Right lung (tissue), 5 donors: ENCODE results near the gene CIBAR2. TPM values are rescaled to one million over a fixed set of nuclear protein-coding genes. Genes with fewer than 3 reads are reported as not detected.
A peak's percentile ranks its signal among the peaks of the same experiment; 100 is the strongest.

Source experiments
- DNase-seq, 2 donors: peaks; one replicate each; pipeline ENCODE4 v3.0.0-alpha.2; 2013
- polyA plus RNA-seq, 5 donors: library from polyadenylated mRNA; unstranded; fragments of 120-200 nt; gene quantifications; one replicate each; pipeline versions ENCODE4 v1.2.1 to v1.2.3, GENCODE V29; 2013; ENCODE audit warnings: inconsistent platforms in 1 of 5, low replicate concordance in 1 of 5; ENCODE audit not compliant: insufficient read length in 5 of 5, insufficient read depth in 1 of 5

CIBAR2 gene
- polyA plus RNA-seq, 5 donors, result 1.3 to 11.8 (median 6.9) TPM

DNA sequence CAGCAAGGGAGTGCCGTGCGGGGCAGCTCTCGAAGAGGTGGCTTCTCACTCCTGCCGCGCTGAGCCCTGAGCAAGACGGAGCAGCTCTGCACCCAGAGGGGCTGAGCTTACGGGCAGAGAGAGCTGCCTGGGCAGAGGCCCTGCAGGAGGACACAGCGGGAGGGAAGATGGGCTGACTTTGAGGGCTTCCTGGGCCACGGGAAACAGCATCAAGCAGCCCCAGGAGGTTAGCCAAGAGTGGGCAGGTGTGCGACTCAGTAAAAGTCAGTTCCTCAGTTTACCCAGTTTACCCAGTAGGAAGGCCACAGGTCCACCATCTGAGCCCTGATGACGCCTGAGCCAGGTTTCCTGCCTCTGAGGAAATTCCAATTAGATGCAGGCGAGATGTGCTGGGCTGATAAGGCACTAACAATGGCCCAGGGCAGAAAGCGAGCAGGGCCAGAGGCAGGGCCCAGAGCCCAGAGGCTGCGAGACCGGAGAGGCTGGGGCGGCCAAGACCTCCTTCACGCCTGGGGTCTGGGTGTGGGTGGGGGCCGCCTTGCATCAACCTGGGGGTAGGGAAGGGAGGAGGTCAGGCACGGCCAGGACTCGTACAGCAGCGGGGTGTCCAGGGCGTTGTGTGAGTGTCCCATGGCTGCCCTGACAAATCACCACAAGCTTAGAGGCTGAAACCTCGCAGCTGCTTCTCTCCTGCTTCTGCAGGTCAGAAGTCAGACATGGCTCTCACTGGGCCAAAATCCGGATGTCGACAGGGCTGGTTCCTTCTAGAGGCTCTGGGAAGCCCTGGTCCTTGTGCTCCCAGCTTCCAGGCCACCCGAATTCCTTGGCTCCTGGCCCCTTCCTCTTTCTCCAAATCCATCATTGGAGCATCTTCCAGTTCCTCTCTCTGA, 32.0 kb upstream of the CIBAR2 start:
- DNase-seq, result no peak

- no peak for DNase-seq
Measured at GRCh38 chr16:85142771-85143211, 30.5 kb upstream of the CIBAR2 start.

DNA sequence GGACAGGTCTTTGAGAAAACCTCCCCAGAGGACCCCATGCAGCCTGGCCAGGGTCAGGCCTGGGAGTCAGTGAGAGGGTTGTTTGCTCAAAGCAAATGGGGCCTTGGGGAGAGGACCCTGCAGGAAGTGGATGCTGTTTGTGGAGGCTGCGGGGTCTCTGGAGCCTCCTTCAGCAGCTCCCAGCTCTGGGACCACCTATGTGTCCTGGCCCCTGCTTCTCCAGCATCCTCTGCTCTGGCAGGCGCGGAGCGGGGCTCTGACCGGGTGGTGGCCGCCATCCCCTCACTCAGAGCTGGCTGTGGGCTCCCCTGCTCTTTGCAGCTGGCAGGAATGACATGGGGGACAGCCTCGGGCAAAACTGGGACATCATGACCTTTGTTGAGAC, 29.8 kb upstream of the CIBAR2 start:
- DNase-seq, result no peak

DNA sequence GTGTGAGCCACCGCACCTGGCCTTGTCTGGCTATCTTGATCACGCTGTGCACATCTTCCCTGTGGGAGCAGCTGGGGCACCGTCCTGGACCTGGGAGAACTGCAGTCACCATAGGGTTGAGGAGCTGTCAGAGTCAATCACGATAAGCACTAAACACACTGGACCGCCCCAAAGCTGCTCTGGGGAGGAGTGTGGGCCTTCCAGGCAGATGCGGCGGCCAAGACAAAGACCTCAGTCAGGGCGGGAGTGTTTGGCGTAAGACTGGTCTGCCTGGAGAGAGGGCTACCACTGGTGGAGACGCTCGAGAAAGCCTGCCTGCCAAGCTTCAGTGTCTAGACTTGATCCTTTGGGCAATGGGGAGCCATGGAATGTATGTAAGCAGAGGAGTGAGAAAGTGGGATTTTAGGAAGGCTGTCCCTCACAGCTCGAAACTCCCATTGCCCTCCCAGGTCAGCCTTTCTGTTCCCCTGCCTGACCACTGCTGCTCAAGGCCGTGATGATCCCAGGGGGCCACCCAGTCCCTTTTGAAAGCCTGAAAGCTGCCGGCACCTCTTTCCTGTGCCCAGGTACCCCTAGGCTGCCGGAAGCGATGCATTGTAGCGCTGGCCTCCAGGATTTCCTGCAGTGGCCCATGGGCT, 29.3 kb upstream of the CIBAR2 start:
- no peak for DNase-seq

DNA sequence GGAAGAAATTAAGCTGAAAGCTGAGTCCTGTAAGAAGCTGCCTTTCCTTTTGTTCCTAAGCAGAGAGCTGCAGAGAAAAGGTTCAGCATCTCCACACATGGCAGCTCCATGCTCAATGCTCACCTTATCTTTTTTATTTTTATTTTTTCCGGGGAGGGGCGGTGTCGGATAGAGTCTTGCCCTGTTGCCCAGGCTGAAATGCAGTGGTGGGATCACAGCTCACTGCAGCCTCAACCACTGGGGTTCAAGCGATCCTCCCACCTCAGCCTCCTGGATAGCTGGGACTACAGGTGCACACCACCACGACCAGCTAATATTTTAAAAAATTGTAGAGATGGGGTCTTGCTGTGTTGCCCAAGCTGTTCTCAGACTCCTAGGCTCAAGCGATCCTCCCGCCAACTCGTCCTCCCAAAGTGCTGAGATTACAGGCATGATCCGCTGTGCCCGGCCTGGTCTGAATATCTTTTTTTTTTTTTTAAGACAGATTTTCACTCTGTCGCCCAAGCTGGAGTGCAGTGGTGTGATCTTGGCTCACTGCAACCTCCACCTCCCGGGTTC, 28.3 kb upstream of the CIBAR2 start:
- DNase-seq, result no peak

- no peak for DNase-seq
Measured at GRCh38 chr16:85139881-85140339, 27.6 kb upstream of the CIBAR2 start.

GRCh38 chr16:85138825-85139627, 26.8 kb upstream of the CIBAR2 start:
- DNase-seq, result no peak

- no peak for DNase-seq
Measured at GRCh38 chr16:85138073-85138824, 26.0 kb upstream of the CIBAR2 start.

DNA sequence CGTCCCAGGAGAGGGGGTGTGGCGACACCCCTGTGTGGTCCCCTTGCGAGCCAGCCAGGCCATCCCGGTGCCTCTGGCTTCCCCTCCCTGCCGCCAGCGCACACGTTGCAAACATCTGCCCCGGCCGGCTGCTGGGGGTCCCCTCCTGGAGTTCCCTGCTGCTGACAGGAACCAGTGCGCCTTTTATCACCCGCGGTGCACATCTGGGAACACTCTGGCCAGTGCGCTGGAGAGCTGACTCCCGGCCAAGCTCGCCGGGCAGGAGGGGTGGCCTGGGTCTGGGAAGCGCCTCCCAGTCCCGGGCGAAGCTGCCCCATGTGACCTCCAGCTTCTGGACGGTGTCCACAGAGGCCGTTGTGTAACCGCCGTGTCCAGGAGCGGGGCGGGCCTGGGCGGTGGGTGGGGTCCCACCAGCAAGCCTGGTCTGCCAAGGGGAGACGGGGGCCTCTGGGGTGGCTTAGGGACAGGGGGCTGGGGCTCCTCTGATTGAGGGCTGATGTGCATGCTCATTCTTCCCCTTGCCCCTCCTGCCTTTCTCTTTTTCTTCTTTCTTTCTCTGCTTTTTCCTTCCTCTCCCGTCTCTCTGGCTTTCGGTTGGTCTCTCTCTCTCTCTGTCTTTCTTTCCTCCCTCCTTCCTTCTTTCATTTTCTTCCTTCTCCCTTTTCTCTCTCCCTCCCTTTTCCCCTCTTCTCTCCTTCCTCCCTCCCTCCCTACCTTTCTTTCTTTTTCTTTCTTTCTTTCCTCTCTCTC, 25.2 kb upstream of the CIBAR2 start:
- DNase-seq, result peak; percentile 94 to 95

GRCh38 chr16:85136702-85137322, 24.5 kb upstream of the CIBAR2 start:
- DNase-seq, result no peak

- no peak for DNase-seq
Measured at GRCh38 chr16:85136213-85136701, 24.0 kb upstream of the CIBAR2 start.

GRCh38 chr16:85134789-85135142, 22.5 kb upstream of the CIBAR2 start:
- no peak for DNase-seq

DNA sequence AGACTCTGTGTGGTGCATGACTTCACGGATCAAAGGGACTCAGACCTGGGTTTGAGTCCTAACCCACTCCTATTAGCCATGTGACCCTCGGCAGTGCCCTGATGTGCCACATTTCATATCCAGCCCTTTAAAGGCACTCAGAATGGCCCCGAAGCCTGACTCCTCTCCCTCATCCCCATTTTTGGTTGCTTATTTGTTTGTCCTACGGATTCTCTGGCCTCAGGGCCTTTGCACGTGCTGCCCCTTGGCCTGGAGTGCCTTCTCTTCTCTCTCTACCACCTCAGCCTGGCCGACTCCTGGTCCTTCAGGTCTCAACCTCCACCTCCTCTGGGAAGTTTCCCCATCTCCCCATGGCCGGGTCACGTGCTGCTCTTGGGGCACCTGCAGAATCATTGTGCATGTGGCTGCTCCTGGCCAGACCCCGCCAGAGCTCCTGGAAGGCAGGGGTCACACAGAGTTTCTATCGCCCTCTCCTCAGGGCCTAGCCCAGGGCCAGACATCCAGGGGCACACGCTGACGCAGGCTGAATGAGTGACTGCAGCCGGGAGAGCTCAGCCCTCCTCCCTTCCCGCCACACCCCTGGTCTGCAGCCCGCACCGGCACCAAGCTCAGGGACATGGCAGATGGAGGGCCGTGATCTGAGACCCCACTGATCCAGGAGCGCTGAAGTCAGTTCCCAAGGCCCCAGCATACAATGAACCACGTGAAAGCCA, 22.0 kb upstream of the CIBAR2 start:
- DNase-seq, result no peak

DNA sequence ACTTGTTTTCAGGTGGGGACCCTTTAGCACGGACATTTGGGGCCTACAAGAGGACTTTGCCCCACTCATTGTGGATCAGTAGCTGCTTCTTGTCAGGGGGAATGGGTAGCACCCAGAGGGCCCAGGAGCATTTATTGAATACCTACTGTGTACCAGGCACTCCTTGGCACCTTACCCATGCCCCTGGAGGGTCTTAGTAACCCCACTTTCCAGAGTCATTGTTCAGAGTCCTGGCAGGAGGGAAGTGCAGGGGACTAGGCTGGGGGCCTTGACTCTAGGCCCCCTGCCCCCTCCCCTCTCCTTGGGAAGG, 21.0 kb upstream of the CIBAR2 start:
- no peak for DNase-seq

GRCh38 chr16:85132456-85133289, 20.4 kb upstream of the CIBAR2 start:
- no peak for DNase-seq

DNA sequence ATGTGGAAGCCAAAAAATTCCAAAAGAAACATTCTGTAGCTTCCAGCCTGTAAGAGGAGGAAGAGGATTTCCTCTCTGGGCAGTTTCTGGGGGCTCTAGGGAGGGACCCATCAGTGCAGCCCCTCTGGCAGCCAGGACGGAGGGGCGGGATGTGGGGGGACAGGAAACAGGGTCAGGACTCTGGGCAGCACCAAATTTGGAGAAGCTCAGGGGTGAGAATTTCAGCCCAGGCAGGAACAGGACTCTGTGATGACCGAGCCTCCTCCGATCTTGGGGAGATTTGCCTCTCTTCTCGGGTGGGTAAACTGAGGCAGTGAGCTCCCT, 18.4 kb upstream of the CIBAR2 start:
- no peak for DNase-seq

DNA sequence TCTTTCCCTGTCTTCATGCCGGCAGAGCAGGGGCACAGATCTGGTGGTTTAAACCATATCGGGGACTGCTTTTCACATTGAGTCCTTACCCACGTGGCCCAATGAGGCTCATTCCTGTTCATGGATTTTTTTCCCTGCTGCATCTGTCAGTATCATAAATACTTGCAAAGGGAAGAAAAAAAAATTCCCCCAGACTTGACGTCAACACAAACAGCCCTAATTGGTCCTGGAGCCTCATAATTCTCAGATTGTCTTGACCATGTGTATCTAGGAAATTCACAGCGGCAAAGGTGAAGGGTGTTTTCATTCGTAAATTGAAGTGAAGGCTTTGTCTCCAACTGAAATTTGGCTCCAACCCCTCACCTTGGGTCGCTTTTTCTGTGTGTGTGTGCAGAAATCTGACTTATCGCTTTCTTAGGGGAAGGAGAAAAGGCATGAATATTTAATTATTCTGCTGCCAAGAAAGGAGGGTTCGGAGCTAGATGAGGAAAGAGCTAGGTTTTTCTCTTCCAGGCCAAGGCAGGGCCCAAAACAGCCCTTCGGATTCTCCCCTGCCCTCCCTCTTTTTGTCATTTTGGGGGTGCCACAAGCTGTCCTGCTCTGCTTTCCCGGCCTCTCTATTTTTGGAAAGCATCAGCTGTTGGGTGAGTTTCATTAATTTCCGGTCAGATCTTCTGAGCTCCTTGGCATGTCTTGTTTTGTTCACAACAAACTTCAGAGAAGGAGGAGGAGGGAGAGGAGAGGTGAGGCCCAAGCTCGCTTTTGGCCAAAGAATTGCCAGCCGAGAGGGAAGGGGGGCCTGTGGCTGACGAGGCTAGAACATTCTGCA, 17.8 kb upstream of the CIBAR2 start:
- DNase-seq, result no peak
